A549 (cell line): ENCODE data around the gene FLVCR1. TPM values are rescaled to one million over a fixed set of nuclear protein-coding genes. Genes with fewer than 3 reads are reported as not detected.
A peak's percentile ranks its signal among the peaks of the same experiment; 100 is the strongest.

Source experiments
- ATAC-seq, 2 experiments: fragments of 200-7000 bp in 1 of 2; fragments of >200 bp in 1 of 2; cut with Nextera tagmentation in 1 of 2; cut with Tn5 transposase in 1 of 2; 3 replicates each; pipeline versions ENCODE4 v1.8.0 to v1.9.1; 2018 to 2020; ENCODE audit warnings: mild to moderate bottlenecking in 1 of 2, moderate library complexity in 1 of 2
- CTCF ChIA-PET: fragments of 300-600 bp; sonication (Branson Sonifier 250); formaldehyde crosslinking; extraction: SDS; loops from one replicate; lab custom pipeline; 2021; ENCODE audit warnings: antibody characterized with exemption, inconsistent platforms; lab: Yijun Ruan, JAX
- POLR2A ChIA-PET: fragments of 350-600 bp; formaldehyde crosslinking; extraction: SDS; loops from one replicate; lab custom pipeline; 2021; ENCODE audit warnings: antibody characterized with exemption, inconsistent platforms; lab: Yijun Ruan, JAX
- DNase-seq, 2 experiments: peaks; one replicate each; pipeline versions ENCODE4 v3.0.0 to v3.0.0-alpha.2; 2011 to 2016; ENCODE audit warnings: low read depth in 1 of 2, low spot score in 1 of 2
- FAIRE-seq: peaks from 2 replicates; lab custom pipeline; 2011; peaks lifted over from hg19 to GRCh38; lab: Jason Lieb, UNC
- H3K27ac ChIP-seq, 2 experiments: fragments of >200 bp; sonication (Bioruptor Twin); formaldehyde crosslinking; 3 replicates each; pipeline ENCODE4 v1.5.1; 2016 to 2017
- H3K4me1 ChIP-seq: fragments of >200 bp; sonication (Bioruptor Twin); formaldehyde crosslinking; 3 replicates; pipeline ENCODE4 v1.6.1; 2016
- H3K4me2 ChIP-seq: fragments of >200 bp; sonication (Bioruptor Twin); formaldehyde crosslinking; 3 replicates; pipeline ENCODE4 v1.6.1; 2016
- H3K4me3 ChIP-seq: fragments of >200 bp; sonication (Bioruptor Twin); formaldehyde crosslinking; 3 replicates; pipeline ENCODE4 v1.5.1; 2016
- H3K9me3 ChIP-seq: fragments of >200 bp; sonication (Bioruptor Twin); formaldehyde crosslinking; 3 replicates; pipeline ENCODE4 v1.6.1; 2016
- CBX2 ChIP-seq: fragments of 200-600 bp; sonication (generic); IDR thresholded peaks from 2 replicates; pipeline ENCODE4 v1.6.1; 2016; ENCODE audit warnings: low read depth, mild to moderate bottlenecking, borderline replicate concordance
- CBX8 ChIP-seq: fragments of 200-600 bp; sonication (generic); IDR thresholded peaks from 2 replicates; pipeline ENCODE4 v1.6.1; 2016
- CTCF ChIP-seq: fragments of >200 bp; sonication (Bioruptor Twin); formaldehyde crosslinking; IDR thresholded peaks from 3 replicates; pipeline ENCODE4 v1.5.1; 2016
- HES2 ChIP-seq: fragments of >200 bp; sonication (Bioruptor Twin); formaldehyde crosslinking; IDR thresholded peaks from 2 replicates; pipeline ENCODE4 v1.6.1; 2016
- HEYL ChIP-seq: fragments of 250-450 bp; sonication (Bioruptor Pico); IDR thresholded peaks from 2 replicates; pipeline ENCODE4 v1.8.0; 2021; ENCODE audit warnings: mild to moderate bottlenecking, moderate library complexity
- HOXA7 ChIP-seq: fragments of 250-450 bp; sonication (Bioruptor Pico); IDR thresholded peaks from 2 replicates; pipeline ENCODE4 v1.5.0; 2020; ENCODE audit warnings: mild to moderate bottlenecking, moderate library complexity
- JUN ChIP-seq, 2 experiments: fragments of >200 bp; sonication (Bioruptor Twin); formaldehyde crosslinking; IDR thresholded peaks; 2 replicates in 1 of 2; 3 replicates in 1 of 2; pipeline ENCODE4 v1.6.1; 2016 to 2017
- KDM5A ChIP-seq: fragments of 200-600 bp; sonication (generic); IDR thresholded peaks from 2 replicates; pipeline ENCODE4 v1.6.1; 2016; ENCODE audit warnings: antibody characterized with exemption, mild to moderate bottlenecking
- MAX ChIP-seq: IDR thresholded peaks from 2 replicates; pipeline ENCODE4 v1.6.1; 2012
- POLR2A ChIP-seq: IDR thresholded peaks from 2 replicates; pipeline ENCODE4 v1.6.1; 2012; ENCODE audit warnings: mild to moderate bottlenecking, low read length
- RAD21 ChIP-seq, 2 experiments: fragments of >200 bp in 1 of 2; sonication (Bioruptor Twin) in 1 of 2; formaldehyde crosslinking in 1 of 2; IDR thresholded peaks in 1 of 2; conservative IDR thresholded peaks in 1 of 2; 2 replicates in 1 of 2; 3 replicates in 1 of 2; pipeline ENCODE4 v1.6.1; 2012 to 2018; ENCODE audit warnings: inconsistent platforms in 1 of 2
- REST ChIP-seq: fragments of 200-600 bp; sonication (generic); IDR thresholded peaks from 2 replicates; pipeline ENCODE4 v1.6.1; 2016; ENCODE audit warnings: antibody characterized with exemption, mild to moderate bottlenecking, moderate library complexity
- RFX5 ChIP-seq: fragments of 450-650 bp; IDR thresholded peaks from 2 replicates; pipeline ENCODE4 v1.7.1; 2014; ENCODE audit warnings: antibody characterized with exemption, mild to moderate bottlenecking, moderate library complexity
- RNF2 ChIP-seq: fragments of 200-600 bp; sonication (generic); IDR thresholded peaks from 2 replicates; pipeline ENCODE4 v1.6.1; 2016; ENCODE audit warnings: low read depth, mild to moderate bottlenecking, antibody characterized with exemption, moderate library complexity, borderline replicate concordance
- SMC3 ChIP-seq: fragments of >200 bp; sonication (Bioruptor Twin); formaldehyde crosslinking; IDR thresholded peaks from 3 replicates; pipeline ENCODE4 v1.6.1; 2018; ENCODE audit warnings: inconsistent platforms
- WGBS: methylation state at CpG from one replicate; pipeline ENCODE4 v1.1.6; 2017; ENCODE audit errors: missing lambda C conversion rate; 5-methylcytosine and 5-hydroxymethylcytosine counted together
- polyA minus RNA-seq: library from RNA; depleted of rRNA, polyadenylated mRNA; stranded (reverse); fragments of >200 nt; gene quantifications from 2 replicates; pipeline ENCODE4 v1.2.3, GENCODE V29; 2011; rRNA and poly(A)+ RNA removed
- polyA plus RNA-seq, 4 experiments: library from polyadenylated mRNA; depleted of rRNA in 3 of 4; stranded (reverse); fragments of >200 nt; fragmentation: RNase III in 1 of 4; extraction: RNeasy Plus Mini Kit Qiagen cat#74134 plus additional on column Dnase treatment in 1 of 4; gene quantifications; 2 replicates in 3 of 4; 3 replicates in 1 of 4; pipeline ENCODE4 v1.2.3, GENCODE V29; 2011 to 2017
- TF ChIP-seq, protein P1 (sequence below): fragments of >200 bp; sonication (Bioruptor Twin); formaldehyde crosslinking; IDR thresholded peaks from 3 replicates; pipeline ENCODE4 v1.6.1; 2016

The FLVCR1 gene
- polyA plus RNA-seq (2011; rRNA removed) (13.7 and 15.4 TPM in 2 replicates), polyA plus RNA-seq (2017; fragmentation: RNase III; extraction: RNeasy Plus Mini Kit Qiagen cat#74134 plus additional on column Dnase treatment) (12.0 to 14.9 TPM (median 14.9 TPM) in 3 replicates), polyA minus RNA-seq (26.4 and 27.0 TPM in 2 replicates)
- 6.6 and 8.7 TPM in 2 replicates for polyA plus RNA-seq (2012; cell fraction: cytosol; rRNA removed)
- 11.5 and 11.7 TPM in 2 replicates for polyA plus RNA-seq (2012; cell fraction: nucleus; rRNA removed)

DNA sequence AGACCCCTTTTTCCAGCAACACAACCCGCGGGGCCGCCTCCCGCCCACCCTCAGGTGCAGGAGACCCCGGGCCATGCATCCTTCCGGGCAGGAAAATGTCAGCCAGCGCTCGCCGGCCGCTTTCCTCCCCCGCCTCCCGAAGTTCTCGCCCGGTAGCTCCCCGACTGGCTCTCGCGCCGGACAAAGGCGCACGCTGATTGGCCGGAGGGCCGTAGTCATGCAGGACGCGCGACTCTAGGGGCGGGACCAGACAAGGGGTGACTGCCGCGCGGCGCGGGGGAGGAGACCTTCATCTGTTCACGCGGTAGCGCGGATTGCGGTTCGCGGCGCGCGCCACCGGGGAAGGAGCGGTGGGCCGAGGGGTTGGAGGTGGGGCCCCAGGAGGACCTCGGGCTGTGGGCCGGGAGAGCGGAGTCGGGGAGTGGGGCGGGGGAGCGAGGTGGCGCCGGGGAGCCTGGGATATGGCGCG is at the start of gene FLVCR1:
FLVCR1 (plus strand) TSS at position 284 of the 469 bp plus-strand sequence; CDS start at position 462, 178 bp downstream.
- peak within 1 kb of the TSS; percentile 80 for H3K4me3 ChIP-seq
- ATAC-seq (peak; percentile 93 to 97), DNase-seq (peak; percentile 95 to 97), FAIRE-seq (no peak)
- no peaks in the 10 kb centered on the region for H3K9me3 ChIP-seq
- TF ChIP-seq JUN (IDR thresholded peaks at IDR 0.05) (peak; percentile 43 to 82; a peak in 2 of 5 replicates), HEYL (CRISPR knock-in tag) (no peak), KDM5A (0 out of 2 replicates have a peak, but pooled peaks have one; percentile 2), CBX8 (no peak), REST (peak; percentile 56; the same call in 1 of the 2 replicates), POLR2A (peak; percentile 81), MAX (peak; percentile 65; the same call in 1 of the 2 replicates), CBX2 (no peak), HES2 (no peak), RFX5 (peak; percentile 62)
- TF ChIP-seq, protein P1, sequence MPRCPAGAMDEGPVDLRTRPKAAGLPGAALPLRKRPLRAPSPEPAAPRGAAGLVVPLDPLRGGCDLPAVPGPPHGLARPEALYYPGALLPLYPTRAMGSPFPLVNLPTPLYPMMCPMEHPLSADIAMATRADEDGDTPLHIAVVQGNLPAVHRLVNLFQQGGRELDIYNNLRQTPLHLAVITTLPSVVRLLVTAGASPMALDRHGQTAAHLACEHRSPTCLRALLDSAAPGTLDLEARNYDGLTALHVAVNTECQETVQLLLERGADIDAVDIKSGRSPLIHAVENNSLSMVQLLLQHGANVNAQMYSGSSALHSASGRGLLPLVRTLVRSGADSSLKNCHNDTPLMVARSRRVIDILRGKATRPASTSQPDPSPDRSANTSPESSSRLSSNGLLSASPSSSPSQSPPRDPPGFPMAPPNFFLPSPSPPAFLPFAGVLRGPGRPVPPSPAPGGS, result peak; percentile 33; the same call in 2 of the 3 replicates
- peak within 1 kb of the TSS; percentile 86 to 97 for H3K27ac ChIP-seq
- ChIA-PET CTCF (interaction anchor here (0.6 to 1.1 kb wide), 5 partner anchors 43 to 796 kb away, joined by 3 read pairs; no protein-coding TSS in a partner anchor), POLR2A (interaction anchor here (0.5 to 1.8 kb wide), 14 partner anchors 11 to 250 kb away, joined by 3 to 12 read pairs (median 4); partner anchors contain the start of genes ATF3, NSL1 and TATDN3)
- peak within 1 kb of the TSS; percentile 86 for H3K4me2 ChIP-seq
- WGBS, result 0% methylated on average over 5 of the region's 54 CpGs
- peaks cover 54% of the 10 kb centered on the region for H3K4me1 ChIP-seq

DNA sequence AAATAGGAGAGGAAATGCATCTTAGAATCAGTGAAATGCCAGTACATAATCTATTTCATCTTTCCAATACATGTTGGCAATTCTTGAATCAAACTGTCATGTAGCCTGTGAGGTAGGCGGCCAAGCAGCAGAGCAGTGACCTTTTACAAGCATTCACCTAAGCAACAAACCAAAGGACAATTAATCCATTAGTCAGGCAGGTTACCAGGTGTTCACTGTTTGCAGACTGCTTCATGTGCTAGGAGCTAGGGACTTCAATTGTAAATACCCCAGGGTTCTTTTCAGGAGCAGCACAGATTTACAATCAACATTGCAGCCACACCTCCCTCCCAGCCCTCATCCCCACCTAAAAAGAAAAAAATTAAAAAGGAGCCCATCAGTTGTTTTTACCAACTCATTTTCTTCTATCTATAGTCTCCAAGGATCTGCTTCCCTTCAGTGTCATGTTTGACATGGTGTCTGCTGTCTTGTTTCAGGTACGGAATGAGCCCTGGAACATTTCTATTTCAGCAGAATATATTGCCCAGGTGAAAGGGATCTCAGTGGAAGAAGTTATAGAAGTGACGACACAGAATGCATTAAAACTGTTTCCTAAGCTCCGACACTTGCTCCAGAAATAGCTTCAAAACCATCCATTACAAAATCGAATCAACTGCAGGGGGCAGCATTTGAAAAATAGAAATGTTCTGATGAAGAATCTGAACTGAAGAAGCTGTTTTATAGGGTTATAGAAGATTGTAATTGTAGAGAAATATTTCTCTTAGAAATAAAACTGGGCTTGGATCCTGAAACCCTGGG is 43.3 kb upstream of the FLVCR1 start:
- DNase-seq (peak in 1 of 2 experiments; percentile 38), FAIRE-seq (no peak), ATAC-seq (0 out of 6 replicates have a peak, but pooled peaks of 1 of the 2 experiments have one; percentile 34)
- ChIA-PET POLR2A (interaction anchor here (0.6 to 1.0 kb wide), 2 partner anchors 43 to 188 kb away, joined by 3 to 4 read pairs; partner anchors contain the start of gene FLVCR1), CTCF (interaction anchor here (0.8 to 1.5 kb wide), 13 partner anchors 9 to 181 kb away, joined by 3 to 9 read pairs (median 3); no protein-coding TSS in a partner anchor)
- 58% methylated on average over 5 of the region's 5 CpGs for WGBS
- TF ChIP-seq RAD21 (conservative IDR thresholded peaks at IDR 0.05 in 1 of 2, IDR thresholded peaks at IDR 0.05 in 1 of 2) (peak; percentile 60 to 63), RNF2 (no peak), CTCF (peak; percentile 57), HOXA7 (CRISPR knock-in tag) (no peak), SMC3 (peak; percentile 75)
- no peak overlapping the region for H3K4me3 ChIP-seq
- no peaks in the 10 kb centered on the region for H3K9me3 ChIP-seq
- peaks cover 42% of the 10 kb centered on the region for H3K4me1 ChIP-seq
- peak overlapping the region in 1 of 2 experiments; percentile 49; a peak in 3 of 6 replicates for H3K27ac ChIP-seq
- H3K4me2 ChIP-seq, result no peak overlapping the region
